ENCODE measurements around the gene NT5DC2.
A peak's percentile ranks its signal among the peaks of the same experiment; 100 is the strongest.

The NT5DC2 gene

GRCh38 chr3:52506266-52506966 is 27.2 kb downstream of the NT5DC2 start:
- DNase-seq: no peak

- no peak for DNase-seq
These were observed 28.7 kb downstream of the NT5DC2 start for GRCh38 chr3:52504977-52505376.

- peak; percentile 14 for DNase-seq
These were observed 29.8 kb downstream of the NT5DC2 start for GRCh38 chr3:52503788-52504424.

- no peak for DNase-seq
These were observed 30.8 kb downstream of the NT5DC2 start for GRCh38 chr3:52502808-52503350.

- DNase-seq: no peak
These were observed 31.7 kb downstream of the NT5DC2 start for GRCh38 chr3:52502001-52502400.

- DNase-seq: no peak
These were observed 32.6 kb downstream of the NT5DC2 start for GRCh38 chr3:52501046-52501445.

- DNase-seq: no peak
These were observed 35.3 kb downstream of the NT5DC2 start for GRCh38 chr3:52498137-52499054.

GRCh38 chr3:52495777-52496602 is 37.7 kb downstream of the NT5DC2 start:
- DNase-seq: no peak

- DNase-seq: no peak
These were observed 38.7 kb downstream of the NT5DC2 start, which contains the start of gene STAB1 for GRCh38 chr3:52494886-52495495. Gene STAB1, plus strand, starts transcription at chr3:52495338. Its CDS starts 76 bp downstream, at chr3:52495414.

- no peak for DNase-seq
These were observed 39.2 kb downstream of the NT5DC2 start for GRCh38 chr3:52494445-52494844.

- DNase-seq: no peak
These were observed 40.2 kb downstream of the NT5DC2 start for GRCh38 chr3:52493232-52494017.

- DNase-seq: no peak
These were observed 41.6 kb downstream of the NT5DC2 start for GRCh38 chr3:52492059-52492458.

- no peak for DNase-seq
These were observed 42.6 kb downstream of the NT5DC2 start for GRCh38 chr3:52490939-52491526.

GRCh38 chr3:52490035-52490938 is 43.4 kb downstream of the NT5DC2 start:
- DNase-seq: no peak

- no peak for DNase-seq
These were observed 44.2 kb downstream of the NT5DC2 start for GRCh38 chr3:52489453-52489852.

GRCh38 chr3:52488746-52489145 is 44.9 kb downstream of the NT5DC2 start:
- no peak for DNase-seq

GRCh38 chr3:52487788-52488691 is 45.6 kb downstream of the NT5DC2 start:
- DNase-seq: no peak

GRCh38 chr3:52487050-52487787 is 46.4 kb downstream of the NT5DC2 start:
- no peak for DNase-seq
